ENCODE measurements around the gene KCNIP4.

GRCh38 chr4:20687864-20688263 lies 1260.7 kb downstream of the KCNIP4 start:
- no peak for TF ChIP-seq EZH2 (IDR thresholded peaks at IDR 0.05; ENCODE audit: low read depth, low read length, severe bottlenecking)
- TF ChIP-seq CTCF (IDR thresholded peaks at IDR 0.05; ENCODE audit: control extremely low read depth in 1 of 3, insufficient read depth in 1 of 3, low read depth in 1 of 3, low read length in 3 of 3) = no peak
- TF ChIP-seq EP300 (IDR thresholded peaks at IDR 0.05; ENCODE audit: borderline replicate concordance in 1 of 2, low read depth in 2 of 2, low read length in 2 of 2) = no peak
- TF ChIP-seq MAX (IDR thresholded peaks at IDR 0.05) = no peak
- TF ChIP-seq ZNF274 (IDR thresholded peaks at IDR 0.05; ENCODE audit: borderline replicate concordance, extremely low read depth, low read length) = no peak
- TF ChIP-seq GTF2F1 (IDR thresholded peaks at IDR 0.05; ENCODE audit: borderline replicate concordance, low read depth, low read length) = no peak

All from H1 (cell line).